C4-2B (cell line): ENCODE measurements around the gene FBLN7.

Experiments used
- ZFX ChIP-seq: fragments of 450-650 bp; IDR thresholded peaks from 2 replicates; pipeline ENCODE4 v1.6.1; 2017
- TF ChIP-seq, protein P1 (sequence below): fragments of 450-650 bp; conservative IDR thresholded peaks from 2 replicates; pipeline ENCODE4 v1.5.1; 2017; ENCODE audit warnings: mild to moderate bottlenecking

DNA sequence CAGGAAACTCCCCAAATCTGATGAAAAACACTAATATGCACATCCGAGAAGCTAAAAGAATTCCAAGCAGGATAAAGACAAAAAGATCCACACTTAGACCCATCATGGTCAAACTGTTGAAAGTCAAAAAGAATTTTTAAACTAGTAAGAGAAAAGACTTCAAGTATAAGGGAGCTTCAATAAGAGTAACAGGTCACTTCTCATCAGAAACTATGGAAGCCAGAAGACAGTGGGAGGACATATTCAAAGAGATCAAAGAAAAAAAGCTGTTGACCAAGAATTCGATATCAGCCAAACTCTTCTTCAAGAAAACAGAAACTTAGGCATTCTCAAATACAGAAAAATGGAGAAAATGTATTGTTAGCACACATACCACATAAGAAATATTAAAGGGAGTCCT lies 66.2 kb downstream of the FBLN7 start:
- TF ChIP-seq, protein P1, sequence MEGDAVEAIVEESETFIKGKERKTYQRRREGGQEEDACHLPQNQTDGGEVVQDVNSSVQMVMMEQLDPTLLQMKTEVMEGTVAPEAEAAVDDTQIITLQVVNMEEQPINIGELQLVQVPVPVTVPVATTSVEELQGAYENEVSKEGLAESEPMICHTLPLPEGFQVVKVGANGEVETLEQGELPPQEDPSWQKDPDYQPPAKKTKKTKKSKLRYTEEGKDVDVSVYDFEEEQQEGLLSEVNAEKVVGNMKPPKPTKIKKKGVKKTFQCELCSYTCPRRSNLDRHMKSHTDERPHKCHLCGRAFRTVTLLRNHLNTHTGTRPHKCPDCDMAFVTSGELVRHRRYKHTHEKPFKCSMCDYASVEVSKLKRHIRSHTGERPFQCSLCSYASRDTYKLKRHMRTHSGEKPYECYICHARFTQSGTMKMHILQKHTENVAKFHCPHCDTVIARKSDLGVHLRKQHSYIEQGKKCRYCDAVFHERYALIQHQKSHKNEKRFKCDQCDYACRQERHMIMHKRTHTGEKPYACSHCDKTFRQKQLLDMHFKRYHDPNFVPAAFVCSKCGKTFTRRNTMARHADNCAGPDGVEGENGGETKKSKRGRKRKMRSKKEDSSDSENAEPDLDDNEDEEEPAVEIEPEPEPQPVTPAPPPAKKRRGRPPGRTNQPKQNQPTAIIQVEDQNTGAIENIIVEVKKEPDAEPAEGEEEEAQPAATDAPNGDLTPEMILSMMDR, result no peak
- TF ChIP-seq ZFX, result no peak
